ENCODE data around the gene SOWAHA.

GRCh38 chr5:132778129-132778528 is 35.0 kb upstream of the SOWAHA start:
- TF ChIP-seq CTCF (IDR thresholded peaks at IDR 0.05) (no peak), POLR2AphosphoS5 (IDR thresholded peaks at IDR 0.05) (no peak), POLR2A (IDR thresholded peaks at IDR 0.05) (no peak), EP300 (IDR thresholded peaks at IDR 0.05) (no peak)
